Inferior parietal cortex (tissue), 1 donor: ENCODE measurements around the gene URGCP.

Experiments
- DNase-seq: peaks from one replicate; pipeline ENCODE4 v3.0.0-alpha.2; 2016; ENCODE audit errors: extremely low spot score

The URGCP gene, protein sequence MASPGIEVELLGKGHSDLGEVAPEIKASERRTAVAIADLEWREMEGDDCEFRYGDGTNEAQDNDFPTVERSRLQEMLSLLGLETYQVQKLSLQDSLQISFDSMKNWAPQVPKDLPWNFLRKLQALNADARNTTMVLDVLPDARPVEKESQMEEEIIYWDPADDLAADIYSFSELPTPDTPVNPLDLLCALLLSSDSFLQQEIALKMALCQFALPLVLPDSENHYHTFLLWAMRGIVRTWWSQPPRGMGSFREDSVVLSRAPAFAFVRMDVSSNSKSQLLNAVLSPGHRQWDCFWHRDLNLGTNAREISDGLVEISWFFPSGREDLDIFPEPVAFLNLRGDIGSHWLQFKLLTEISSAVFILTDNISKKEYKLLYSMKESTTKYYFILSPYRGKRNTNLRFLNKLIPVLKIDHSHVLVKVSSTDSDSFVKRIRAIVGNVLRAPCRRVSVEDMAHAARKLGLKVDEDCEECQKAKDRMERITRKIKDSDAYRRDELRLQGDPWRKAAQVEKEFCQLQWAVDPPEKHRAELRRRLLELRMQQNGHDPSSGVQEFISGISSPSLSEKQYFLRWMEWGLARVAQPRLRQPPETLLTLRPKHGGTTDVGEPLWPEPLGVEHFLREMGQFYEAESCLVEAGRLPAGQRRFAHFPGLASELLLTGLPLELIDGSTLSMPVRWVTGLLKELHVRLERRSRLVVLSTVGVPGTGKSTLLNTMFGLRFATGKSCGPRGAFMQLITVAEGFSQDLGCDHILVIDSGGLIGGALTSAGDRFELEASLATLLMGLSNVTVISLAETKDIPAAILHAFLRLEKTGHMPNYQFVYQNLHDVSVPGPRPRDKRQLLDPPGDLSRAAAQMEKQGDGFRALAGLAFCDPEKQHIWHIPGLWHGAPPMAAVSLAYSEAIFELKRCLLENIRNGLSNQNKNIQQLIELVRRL

GRCh38 chr7:43906331-43907010 is at the start of gene URGCP:
TSS of gene URGCP (minus strand) at chr7:43906596. CDS start at chr7:43906575, 21 bp downstream.
- no peak for DNase-seq

DNA sequence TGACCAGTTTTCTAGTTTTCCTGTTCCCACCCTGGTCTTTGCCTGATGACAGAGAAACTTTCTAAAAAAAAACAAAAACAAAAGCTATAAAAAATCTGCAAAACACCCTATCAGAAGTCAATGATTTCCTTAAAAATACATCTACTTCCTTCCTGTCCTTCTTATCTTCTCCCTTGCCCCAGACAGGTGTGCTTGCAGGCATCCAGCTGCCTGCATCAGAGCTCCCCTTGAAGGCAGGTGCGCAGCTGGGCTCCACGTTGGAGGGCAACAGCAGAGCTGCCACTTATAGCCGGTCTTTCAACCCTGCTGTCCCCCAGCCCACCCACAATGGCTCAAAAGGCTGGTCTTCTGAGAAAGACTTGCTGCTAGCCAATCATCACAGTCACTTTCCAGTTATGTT is 49.6 kb upstream of the URGCP start:
- no peak for DNase-seq

- DNase-seq, result peak; percentile 76
Observed at GRCh38 chr7:43954524-43955228, 48.3 kb upstream of the URGCP start.

DNA sequence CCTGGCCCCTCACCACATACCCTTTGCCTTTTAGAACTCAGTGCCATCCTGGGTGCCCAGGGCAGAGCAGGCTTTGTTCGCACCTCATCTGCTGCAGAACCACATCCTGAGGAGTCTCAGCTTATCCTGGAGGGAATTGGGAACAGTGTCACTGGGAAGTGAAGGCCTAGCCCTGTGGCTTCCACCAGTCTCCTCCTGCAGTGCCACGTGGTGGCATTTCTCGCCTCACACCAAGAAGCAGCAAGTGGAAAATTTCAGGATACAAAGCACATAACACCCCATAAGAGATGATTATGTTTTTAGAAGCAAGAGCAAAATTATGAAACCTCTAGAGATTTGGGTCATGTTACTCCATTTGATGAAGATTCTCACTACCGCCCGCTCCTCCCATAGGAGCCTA is 46.7 kb upstream of the URGCP start:
- peak; percentile 30 for DNase-seq

DNA sequence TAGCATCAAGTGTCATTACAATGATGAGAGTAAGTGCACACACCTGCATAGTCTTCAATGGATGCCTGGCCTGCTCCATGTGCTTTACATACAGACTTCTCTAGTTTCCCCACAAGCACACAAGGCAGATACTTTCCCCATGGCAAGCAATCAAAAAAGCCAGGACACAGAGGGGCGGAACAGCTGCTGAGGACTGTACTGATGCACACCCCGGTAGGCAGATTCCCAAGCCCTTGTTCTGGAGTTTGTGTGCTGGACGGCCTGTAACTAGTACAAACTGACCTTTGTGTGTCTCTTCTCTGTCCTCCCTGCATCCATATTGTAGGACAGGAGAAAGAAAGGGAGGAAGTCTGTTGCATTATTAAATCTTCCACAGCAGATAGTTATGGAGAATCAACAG is 45.6 kb upstream of the URGCP start:
- DNase-seq, result no peak

GRCh38 chr7:43944286-43944685 is 37.9 kb upstream of the URGCP start:
- DNase-seq, result no peak

GRCh38 chr7:43943417-43944187 is 37.2 kb upstream of the URGCP start:
- DNase-seq, result no peak

- DNase-seq, result no peak
Observed at GRCh38 chr7:43942997-43943396, 36.6 kb upstream of the URGCP start.

DNA sequence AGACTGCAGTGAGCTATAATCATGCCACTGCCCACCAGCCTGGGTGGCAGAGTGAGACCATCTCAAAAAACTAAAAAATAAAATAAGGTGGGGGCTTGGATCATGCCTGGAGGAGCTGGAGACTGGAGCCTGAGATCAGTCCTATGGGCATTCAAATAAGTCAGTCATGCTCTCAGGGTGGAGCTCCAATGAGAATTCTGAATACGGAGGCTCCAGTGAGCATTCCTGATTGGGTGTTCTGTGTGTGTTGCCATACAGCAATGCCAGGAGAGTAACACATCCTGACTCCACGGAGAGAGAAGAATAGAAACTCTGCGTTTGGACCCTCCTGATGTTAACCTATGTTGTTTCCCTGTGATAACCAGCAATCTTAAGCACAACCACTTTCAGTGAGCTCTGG is 35.9 kb upstream of the URGCP start:
- no peak for DNase-seq

DNA sequence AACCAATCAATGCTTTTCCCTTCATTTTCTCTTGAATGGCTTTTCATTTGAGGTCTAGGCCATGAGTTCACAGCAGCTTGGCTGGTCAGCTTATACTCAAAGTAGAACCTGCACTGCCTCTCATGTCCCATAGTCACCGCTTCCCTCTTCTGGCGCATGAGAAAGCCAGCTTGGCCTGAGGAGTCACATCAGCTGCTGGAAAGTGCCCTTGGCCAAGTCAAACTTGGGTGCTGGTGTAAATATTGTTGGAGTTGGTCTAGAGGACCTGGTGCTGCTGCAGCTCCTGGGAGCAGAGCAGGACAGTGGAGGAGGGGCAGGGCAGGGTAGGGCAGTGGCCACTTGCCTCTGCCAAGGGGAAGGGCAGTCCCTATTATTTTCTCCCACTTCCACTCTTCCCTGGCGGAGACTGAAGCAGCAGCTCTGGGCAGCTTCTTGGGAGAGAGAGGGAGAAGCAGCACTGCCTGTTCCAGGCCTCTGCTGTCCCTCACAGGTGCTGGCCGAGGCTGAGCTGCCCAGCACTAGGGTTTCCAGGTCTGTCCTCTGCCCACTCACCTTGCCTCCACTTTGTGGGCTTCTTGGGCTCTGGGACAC is 32.6 kb upstream of the URGCP start:
- DNase-seq, result no peak

GRCh38 chr7:43937444-43937843 is 31.0 kb upstream of the URGCP start:
- no peak for DNase-seq

DNA sequence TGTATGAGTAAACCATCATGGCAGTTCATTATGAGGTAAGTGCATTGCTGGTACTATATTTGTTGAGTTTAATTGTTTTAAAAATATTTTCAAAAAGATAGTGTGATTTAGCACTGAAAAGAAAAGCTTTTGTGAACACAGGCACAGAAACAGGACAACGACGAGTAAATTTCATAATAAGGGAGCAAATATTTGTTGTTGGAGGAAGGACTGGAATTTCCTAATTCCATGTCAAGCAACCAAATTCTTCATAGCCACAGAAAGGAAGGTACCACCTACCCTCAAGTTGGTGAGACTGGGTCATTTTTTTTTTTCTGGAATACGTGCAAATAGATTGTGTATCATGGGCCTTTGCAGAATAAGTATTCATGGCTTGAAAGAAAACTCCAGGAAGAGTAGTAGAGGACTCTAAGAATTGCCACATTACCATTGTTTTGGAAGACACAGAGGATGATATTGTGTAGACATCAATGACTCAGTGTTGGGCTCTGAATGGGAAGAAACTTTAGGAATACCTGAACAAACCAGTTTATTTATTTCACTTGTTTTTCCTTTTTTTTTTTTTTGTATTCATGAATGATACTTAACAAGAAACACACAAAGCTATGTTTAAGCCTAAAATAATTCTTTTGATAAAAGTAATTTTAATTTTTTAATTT is 27.6 kb upstream of the URGCP start:
- DNase-seq, result no peak

DNA sequence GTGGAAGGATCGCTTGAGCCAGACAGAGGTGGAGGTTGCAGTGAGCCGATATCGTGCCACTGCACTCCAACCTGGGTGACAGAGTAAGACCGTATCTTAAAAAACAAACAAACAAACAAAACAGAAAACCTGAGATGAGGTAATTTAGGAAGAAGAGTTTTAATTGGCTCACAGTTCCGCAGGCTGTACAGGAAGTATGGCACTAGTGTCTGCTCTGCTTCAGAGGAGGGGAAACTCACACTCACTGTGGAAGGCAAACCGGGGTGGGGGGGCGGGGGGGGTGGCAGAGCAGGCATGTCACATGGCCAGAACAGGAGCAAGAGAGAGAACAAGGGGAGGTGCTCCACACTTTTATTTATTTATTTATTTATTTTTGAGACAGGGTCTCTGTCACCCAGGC is 24.9 kb upstream of the URGCP start:
- no peak for DNase-seq

GRCh38 chr7:43929529-43930457 is 23.4 kb upstream of the URGCP start:
- DNase-seq, result no peak

GRCh38 chr7:43927810-43928209 is 21.4 kb upstream of the URGCP start:
- no peak for DNase-seq

DNA sequence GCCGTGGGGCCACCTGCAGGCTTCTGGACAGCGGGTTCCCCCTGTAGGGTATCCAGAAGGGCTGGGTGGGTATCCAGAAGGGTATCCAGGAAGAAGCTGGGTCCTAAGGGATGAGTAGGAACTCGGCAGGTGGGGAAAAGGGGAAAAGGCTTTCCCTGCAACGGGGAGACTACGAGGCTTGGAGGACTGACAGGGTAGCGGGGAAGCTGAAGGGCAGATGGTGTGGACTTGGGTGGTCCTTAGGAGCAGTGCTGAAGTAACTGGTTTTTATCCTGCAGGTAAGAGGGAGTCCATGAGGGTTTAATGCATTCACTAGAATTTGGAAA is 20.4 kb upstream of the URGCP start:
- no peak for DNase-seq

GRCh38 chr7:43925984-43926797 is 19.8 kb upstream of the URGCP start, which contains the start of gene UBE2D4:
TSS of gene UBE2D4 (plus strand) at chr7:43926436. CDS start at chr7:43926533, 97 bp downstream.
- peak; percentile 79 for DNase-seq

GRCh38 chr7:43922726-43923125 is 16.3 kb upstream of the URGCP start:
- no peak for DNase-seq
